Right lobe of liver (tissue), 4 donors: ENCODE results near the gene TRPM3.

Experiments
- CTCF ChIP-seq, 4 donors: fragments of 200-600 bp in 3 of 4; fragments of 450-650 bp in 1 of 4; IDR thresholded peaks; one replicate each; pipeline versions ENCODE4 v1.5.1 to v1.8.0; 2016 to 2022; ENCODE audit warnings: antibody characterized with exemption in 4 of 4, mild to moderate bottlenecking in 2 of 4
- POLR2A ChIP-seq: fragments of 450-650 bp; IDR thresholded peaks from one replicate; pipeline ENCODE4 v1.6.1; 2017; ENCODE audit warnings: antibody characterized with exemption, mild to moderate bottlenecking
- donor health status: DM: no; HTN: no; CAD: no.
- donor health status: DM: no; HTN: no; CAD: no.
- donor health status: DM: no; HTN: yes; CAD: no.

GRCh38 chr9:70933321-70933720 is 188.1 kb downstream of the TRPM3 start:
- no peak for TF ChIP-seq POLR2A
- TF ChIP-seq CTCF (IDR thresholded peaks at IDR 0.05), result no peak
